Measurements from ENCODE around the gene BBS12.
A peak's percentile ranks its signal among the peaks of the same experiment; 100 is the strongest.

Gene BBS12

GRCh38 chr4:122715221-122715620 lies 17.3 kb upstream of the BBS12 start:
- no peak for DNase-seq (ENCODE audit: low read depth)

GRCh38 chr4:122716825-122717448 lies 15.6 kb upstream of the BBS12 start:
- peak; percentile 62 for DNase-seq (ENCODE audit: low read depth)

DNA sequence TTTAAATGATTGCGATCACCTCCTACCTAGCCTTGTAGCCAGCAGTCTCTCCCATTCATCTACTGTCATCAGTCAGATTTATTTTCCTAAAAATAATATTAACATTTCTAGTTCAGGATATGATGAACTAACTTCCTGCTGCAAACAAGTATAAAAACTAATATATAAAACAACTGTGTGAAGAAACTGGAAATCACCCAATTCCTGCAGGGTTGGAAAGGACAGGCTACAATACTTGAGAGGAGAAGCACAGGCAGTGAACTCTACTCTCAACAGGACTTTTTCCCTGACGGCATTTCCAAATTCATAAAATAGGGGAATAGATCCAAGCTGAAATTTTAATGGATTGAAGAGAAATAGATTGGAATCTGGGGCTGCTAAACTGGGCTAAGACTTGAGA lies 14.2 kb upstream of the BBS12 start:
- no peak for DNase-seq (ENCODE audit: low read depth)

GRCh38 chr4:122722256-122722655 lies 10.2 kb upstream of the BBS12 start:
- no peak for DNase-seq (ENCODE audit: low read depth)

DNA sequence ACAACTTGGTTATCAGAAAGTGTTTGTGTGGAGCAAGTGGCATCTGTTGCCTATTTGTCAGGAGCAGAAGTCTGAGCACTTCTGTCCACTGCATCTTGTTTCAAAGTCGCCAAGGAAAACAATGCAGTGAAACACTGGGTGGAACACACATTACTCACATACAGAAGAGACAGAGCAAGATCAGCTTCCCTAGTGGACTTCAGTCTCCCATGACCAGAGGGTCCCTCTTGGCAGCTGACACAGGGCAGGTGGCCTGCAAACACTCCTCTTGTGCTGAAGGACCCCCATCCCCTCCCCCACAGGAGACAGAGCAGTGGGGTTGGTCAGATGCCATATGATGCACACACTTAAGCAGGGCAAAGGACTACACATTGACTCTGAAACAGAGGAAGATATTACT lies 3.6 kb upstream of the BBS12 start:
- DNase-seq (ENCODE audit: low read depth) = no peak

DNA sequence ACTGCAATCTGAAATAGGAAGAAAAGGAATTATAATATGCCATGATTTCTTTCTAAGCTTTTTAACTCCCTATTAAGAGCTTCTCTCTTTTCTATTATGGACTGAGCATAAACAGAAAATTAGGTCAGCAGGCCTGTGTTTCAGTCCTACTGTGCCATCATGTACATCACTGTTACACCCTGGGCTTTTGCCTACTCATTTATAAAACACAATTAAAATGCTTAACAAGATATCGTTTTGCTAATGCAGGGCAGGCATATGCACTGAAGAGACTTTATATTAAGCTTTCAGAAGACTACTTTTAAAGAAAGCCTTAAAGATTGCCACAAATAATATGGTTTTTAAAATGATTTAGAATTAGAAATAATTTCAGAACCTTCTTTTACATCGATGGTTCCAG lies 828 bp upstream of the BBS12 start:
- DNase-seq (ENCODE audit: low read depth) = no peak

- no peak for DNase-seq (ENCODE audit: low read depth)
Measured at GRCh38 chr4:122733787-122734120, 1.2 kb downstream of the BBS12 start.

GRCh38 chr4:122739174-122739573 lies 6.7 kb downstream of the BBS12 start:
- no peak for DNase-seq (ENCODE audit: low read depth)

- DNase-seq (ENCODE audit: low read depth) = no peak
Measured at GRCh38 chr4:122742933-122743829, 10.7 kb downstream of the BBS12 start.

GRCh38 chr4:122744229-122744628 lies 11.7 kb downstream of the BBS12 start:
- DNase-seq (ENCODE audit: low read depth) = no peak

DNA sequence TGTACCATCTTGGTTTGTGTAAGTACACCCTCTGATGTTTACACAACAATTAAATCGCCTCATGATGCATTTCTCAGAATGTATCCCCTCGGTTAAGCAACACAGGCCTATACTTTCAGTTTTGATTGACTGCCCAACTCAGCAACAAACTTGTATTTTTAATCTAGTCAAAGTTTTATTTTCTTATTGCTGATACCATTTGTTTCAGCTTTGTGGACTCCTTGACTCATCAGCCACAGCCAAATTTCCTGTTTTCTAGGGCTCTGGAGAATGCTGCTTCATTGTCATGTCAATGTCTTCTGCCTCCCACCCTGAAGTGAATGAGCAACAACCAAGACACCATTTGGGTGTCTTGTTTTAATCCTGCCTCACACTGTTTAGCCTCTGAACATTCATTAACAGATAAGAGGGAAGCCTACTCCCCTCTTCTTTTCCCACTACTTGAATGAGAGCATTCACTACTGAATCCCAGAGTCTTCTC lies 14.0 kb downstream of the BBS12 start:
- DNase-seq (ENCODE audit: low read depth) = no peak

- DNase-seq (ENCODE audit: low read depth) = no peak
Measured at GRCh38 chr4:122747068-122747467, 14.6 kb downstream of the BBS12 start.

- no peak for DNase-seq (ENCODE audit: low read depth)
Measured at GRCh38 chr4:122747883-122748282, 15.4 kb downstream of the BBS12 start.

GRCh38 chr4:122749704-122750454 lies 17.4 kb downstream of the BBS12 start:
- peak; percentile 9 for DNase-seq (ENCODE audit: low read depth)

- no peak for DNase-seq (ENCODE audit: low read depth)
Measured at GRCh38 chr4:122755675-122756074, 23.2 kb downstream of the BBS12 start.

GRCh38 chr4:122758033-122758432 lies 25.5 kb downstream of the BBS12 start:
- DNase-seq (ENCODE audit: low read depth) = no peak

GRCh38 chr4:122759639-122760310 lies 27.3 kb downstream of the BBS12 start:
- no peak for DNase-seq (ENCODE audit: low read depth)

DNA sequence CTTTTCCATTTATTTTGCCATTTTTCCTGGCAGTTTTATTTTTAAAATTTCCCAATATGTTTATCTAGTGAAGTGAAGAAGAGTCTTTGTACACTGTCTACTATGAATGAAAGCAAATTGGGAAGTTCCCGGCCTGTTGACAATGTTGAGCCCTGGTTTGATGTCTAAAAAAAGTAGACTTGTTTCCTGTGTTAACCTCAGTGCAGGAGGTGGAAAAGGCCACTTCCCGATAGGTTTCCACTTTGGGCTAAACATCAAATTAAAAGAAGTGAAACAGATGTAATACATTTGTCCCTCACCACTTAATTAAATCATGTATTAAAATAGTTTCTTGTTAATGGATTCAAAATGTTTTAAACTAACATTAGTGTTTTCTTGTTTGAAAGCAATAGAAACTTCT lies 30.0 kb downstream of the BBS12 start:
- no peak for DNase-seq (ENCODE audit: low read depth)

DNA sequence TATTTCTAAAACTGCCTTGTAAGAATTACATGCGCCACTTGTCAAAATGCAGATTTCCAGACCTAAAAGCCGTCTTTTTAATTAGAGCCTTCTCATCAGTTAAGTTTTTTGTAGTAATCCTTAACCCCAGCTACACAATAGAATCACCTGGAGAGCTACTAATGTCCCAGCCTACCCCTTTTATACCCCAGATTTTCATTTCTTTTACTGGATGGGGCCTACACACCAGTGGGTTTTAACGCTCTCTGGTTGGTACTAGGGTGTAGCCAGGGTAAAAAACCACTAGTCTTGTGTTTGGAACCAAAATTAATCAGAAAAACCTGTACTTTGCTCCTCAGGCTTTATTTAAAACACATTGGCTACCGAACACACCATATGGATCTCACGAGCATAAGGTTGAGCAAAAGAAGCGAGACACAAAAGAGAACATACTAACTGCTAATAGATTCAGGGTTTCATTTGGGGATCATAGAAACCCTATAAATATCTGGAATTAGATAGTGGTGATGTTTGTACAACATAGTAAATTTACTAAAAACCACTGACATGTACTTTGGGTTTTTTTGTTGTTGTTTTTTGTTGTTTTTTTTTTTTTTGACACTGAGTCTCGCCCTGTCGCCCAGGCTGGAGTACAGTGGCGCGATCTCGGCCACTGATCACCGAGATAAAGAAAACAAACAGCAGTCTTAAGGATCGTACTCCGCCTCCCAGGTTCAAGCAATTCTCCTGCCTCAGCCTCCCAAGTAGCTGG lies 30.6 kb downstream of the BBS12 start:
- no peak for DNase-seq (ENCODE audit: low read depth)

DNA sequence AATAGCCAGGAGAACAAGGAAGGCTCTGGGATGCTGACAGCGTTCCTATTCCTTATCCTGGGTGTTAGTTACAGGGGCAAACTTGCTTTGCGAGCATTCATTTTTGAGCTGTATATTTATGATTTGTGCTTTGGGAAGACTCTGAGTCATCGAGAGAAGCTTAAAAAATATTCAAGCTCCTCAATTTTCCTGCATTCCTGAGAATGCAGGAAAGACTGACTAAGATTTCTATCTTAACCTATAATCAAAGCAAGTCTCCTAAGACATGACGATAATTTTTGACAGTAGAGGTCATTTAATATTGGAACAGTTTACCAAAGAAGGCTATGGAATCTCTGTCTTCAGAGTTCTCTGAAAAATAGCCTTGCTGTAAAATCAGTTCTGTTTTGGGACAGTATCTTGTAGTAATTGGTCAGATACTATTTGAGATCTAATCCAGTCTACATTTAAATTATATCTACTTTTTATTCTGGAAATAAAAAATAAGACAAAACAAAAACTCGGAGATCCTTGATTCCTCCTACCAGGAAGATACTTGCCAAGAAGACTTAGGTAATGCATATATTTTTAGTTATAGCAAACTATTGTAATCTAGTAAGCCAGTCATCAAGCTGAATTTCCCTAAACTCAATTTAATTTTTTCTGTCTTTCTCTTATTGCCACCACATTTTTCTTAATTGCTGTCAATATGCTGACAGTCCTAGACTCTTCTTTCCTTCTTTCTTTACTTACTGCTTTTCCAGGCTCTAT lies 31.7 kb downstream of the BBS12 start:
- DNase-seq (ENCODE audit: low read depth) = no peak

- DNase-seq (ENCODE audit: low read depth) = no peak
Measured at GRCh38 chr4:122764821-122765215, 32.3 kb downstream of the BBS12 start.
